ENCODE measurements around the gene NR1I3.
"Not testable (repeated sequence)": the region's sequence is repeated elsewhere in the genome, so short reads cannot be mapped to it uniquely, and the experiment has no call there.

NR1I3 gene

DNA sequence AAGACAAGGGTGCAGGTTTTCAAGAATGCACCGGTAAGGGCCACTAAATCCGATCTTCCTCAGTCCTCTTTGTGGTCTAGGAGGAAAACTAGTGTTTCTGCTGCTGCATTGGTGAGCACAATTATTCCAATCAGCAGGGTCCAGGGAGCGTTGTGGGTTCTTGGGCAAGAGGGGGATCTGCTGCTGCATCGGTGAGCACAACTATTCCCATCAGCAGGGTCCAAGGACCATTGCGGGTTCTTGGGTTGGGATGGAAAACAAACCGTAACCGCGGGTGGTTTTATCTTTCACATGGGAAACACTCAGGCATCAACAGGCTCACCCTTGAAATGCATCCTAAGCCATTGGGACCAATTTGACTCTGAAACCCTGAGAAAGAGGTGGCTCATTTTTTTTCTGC, 13.6 kb upstream of the NR1I3 start:
- ATAC-seq (ENCODE audit: insufficient read depth, low read depth) = no peak
- no peak overlapping the region for H3K27ac ChIP-seq (ENCODE audit: low read length)
- H3K9ac ChIP-seq (ENCODE audit: low read depth, low read length) = no peak overlapping the region
- H3K27me3 ChIP-seq (ENCODE audit: insufficient read depth, low read length, poor library complexity) = no peaks in the 10 kb centered on the region
- no peak for DNase-seq
- H3K4me1 ChIP-seq (ENCODE audit: insufficient read depth, low read length) = no peaks in the 10 kb centered on the region
- H4K20me1 ChIP-seq (ENCODE audit: insufficient read depth, low read length) = no peaks in the 10 kb centered on the region
- no peak for TF ChIP-seq EZH2 (IDR thresholded peaks at IDR 0.05; ENCODE audit: borderline replicate concordance, low read depth, low read length, severe bottlenecking)
- TF ChIP-seq CTCF (IDR thresholded peaks at IDR 0.05; ENCODE audit: borderline replicate concordance, extremely low read depth, low read length, poor library complexity, severe bottlenecking) = no peak
- H3K4me2 ChIP-seq (ENCODE audit: insufficient read depth, low read length) = no peak overlapping the region
- H3K9me3 ChIP-seq (ENCODE audit: insufficient read depth, low read length, severe bottlenecking) = no peaks in the 10 kb centered on the region
- no peaks in the 10 kb centered on the region for H3K36me3 ChIP-seq (ENCODE audit: insufficient read depth, low read length)
- no peak overlapping the region for H2AFZ ChIP-seq (ENCODE audit: low read depth, low read length)
- H3K79me2 ChIP-seq (ENCODE audit: insufficient read depth, low read length) = no peaks in the 10 kb centered on the region
- no peak overlapping the region for H3K4me3 ChIP-seq (ENCODE audit: low read depth in 1 of 2, low read length in 2 of 2)

- DNase-seq (no peak), ATAC-seq (ENCODE audit: insufficient read depth, low read depth) (no peak)
- Histone ChIP-seq H2AFZ (ENCODE audit: low read depth, low read length) (no peak overlapping the region), H3K9me3 (ENCODE audit: insufficient read depth, low read length, severe bottlenecking) (no peaks in the 10 kb centered on the region), H3K27me3 (ENCODE audit: insufficient read depth, low read length, poor library complexity) (no peaks in the 10 kb centered on the region), H3K9ac (ENCODE audit: low read depth, low read length) (no peak overlapping the region), H3K79me2 (ENCODE audit: insufficient read depth, low read length) (no peaks in the 10 kb centered on the region), H3K4me3 (ENCODE audit: low read depth in 1 of 2, low read length in 2 of 2) (no peak overlapping the region), H4K20me1 (ENCODE audit: insufficient read depth, low read length) (no peaks in the 10 kb centered on the region), H3K27ac (ENCODE audit: low read length) (no peak overlapping the region), H3K4me2 (ENCODE audit: insufficient read depth, low read length) (no peak overlapping the region), H3K36me3 (ENCODE audit: insufficient read depth, low read length) (no peaks in the 10 kb centered on the region), H3K4me1 (ENCODE audit: insufficient read depth, low read length) (no peaks in the 10 kb centered on the region)
- no peak for TF ChIP-seq CTCF (IDR thresholded peaks at IDR 0.05; ENCODE audit: borderline replicate concordance, extremely low read depth, low read length, poor library complexity, severe bottlenecking)
- TF ChIP-seq EZH2 (IDR thresholded peaks at IDR 0.05; ENCODE audit: borderline replicate concordance, low read depth, low read length, severe bottlenecking) = no peak
These were observed 12.8 kb upstream of the NR1I3 start for GRCh38 chr1:161250829-161251228.

DNA sequence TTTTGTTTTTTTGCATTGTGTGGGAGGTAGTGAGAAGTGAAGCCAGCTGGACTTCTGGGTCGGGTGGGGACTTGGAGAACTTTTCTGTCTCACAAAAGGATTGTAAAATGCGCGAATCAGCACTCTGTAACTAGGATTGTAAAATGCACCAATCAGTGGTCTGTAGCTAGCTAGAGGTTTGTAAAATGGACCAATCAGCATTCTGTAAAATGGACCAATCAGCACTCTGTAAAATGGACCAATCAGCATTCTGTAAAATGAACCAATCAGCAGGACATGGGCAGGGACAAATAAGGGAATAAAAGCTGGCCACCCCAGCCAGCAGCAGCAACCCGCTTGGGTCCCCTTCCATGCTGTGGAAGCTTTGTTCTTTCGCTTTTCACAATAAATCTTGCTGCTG, 12.1 kb upstream of the NR1I3 start:
- not testable (repeated sequence) for H4K20me1 ChIP-seq (ENCODE audit: insufficient read depth, low read length); H3K9ac ChIP-seq (ENCODE audit: low read depth, low read length); H3K27ac ChIP-seq (ENCODE audit: low read length); H3K36me3 ChIP-seq (ENCODE audit: insufficient read depth, low read length); DNase-seq; H3K4me3 ChIP-seq (ENCODE audit: low read depth in 1 of 2, low read length in 2 of 2); H3K27me3 ChIP-seq (ENCODE audit: insufficient read depth, low read length, poor library complexity); H3K9me3 ChIP-seq (ENCODE audit: insufficient read depth, low read length, severe bottlenecking); H2AFZ ChIP-seq (ENCODE audit: low read depth, low read length); H3K4me1 ChIP-seq (ENCODE audit: insufficient read depth, low read length); ATAC-seq (ENCODE audit: insufficient read depth, low read depth); H3K79me2 ChIP-seq (ENCODE audit: insufficient read depth, low read length); H3K4me2 ChIP-seq (ENCODE audit: insufficient read depth, low read length)

DNA sequence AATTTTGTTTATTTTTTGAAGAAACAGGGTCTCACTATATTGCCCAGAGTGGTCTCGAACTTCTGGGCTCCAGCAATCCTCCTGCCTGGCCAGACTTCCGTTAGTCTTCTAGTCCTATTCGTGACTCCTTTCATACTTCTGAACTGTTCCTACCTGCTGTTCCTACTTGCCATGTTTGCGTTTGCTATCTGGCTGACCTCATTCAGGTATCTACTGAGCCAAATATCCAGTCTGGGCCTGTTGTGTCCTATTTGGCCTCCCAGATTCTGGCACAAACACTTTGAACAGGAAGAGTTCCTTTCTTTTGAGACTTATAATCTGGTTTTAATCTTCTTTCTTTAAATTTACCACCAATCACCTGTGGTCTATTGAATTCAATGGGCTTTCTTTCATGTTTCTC, 6.9 kb upstream of the NR1I3 start:
- Histone ChIP-seq H3K4me2 (ENCODE audit: insufficient read depth, low read length) (no peak overlapping the region), H3K4me1 (ENCODE audit: insufficient read depth, low read length) (no peaks in the 10 kb centered on the region), H3K36me3 (ENCODE audit: insufficient read depth, low read length) (no peaks in the 10 kb centered on the region), H3K27ac (ENCODE audit: low read length) (no peak overlapping the region), H3K4me3 (ENCODE audit: low read depth in 1 of 2, low read length in 2 of 2) (no peak overlapping the region), H3K9me3 (ENCODE audit: insufficient read depth, low read length, severe bottlenecking) (no peaks in the 10 kb centered on the region), H3K79me2 (ENCODE audit: insufficient read depth, low read length) (no peaks in the 10 kb centered on the region), H3K9ac (ENCODE audit: low read depth, low read length) (no peak overlapping the region), H2AFZ (ENCODE audit: low read depth, low read length) (no peak overlapping the region), H4K20me1 (ENCODE audit: insufficient read depth, low read length) (no peaks in the 10 kb centered on the region), H3K27me3 (ENCODE audit: insufficient read depth, low read length, poor library complexity) (no peaks in the 10 kb centered on the region)
- TF ChIP-seq CTCF (IDR thresholded peaks at IDR 0.05; ENCODE audit: borderline replicate concordance, extremely low read depth, low read length, poor library complexity, severe bottlenecking) = no peak
- no peak for TF ChIP-seq EZH2 (IDR thresholded peaks at IDR 0.05; ENCODE audit: borderline replicate concordance, low read depth, low read length, severe bottlenecking)
- no peak for DNase-seq
- no peak for ATAC-seq (ENCODE audit: insufficient read depth, low read depth)

Measured in DND-41 (cell line).